GM12878 (cell line): ENCODE data around the gene AP2B1. TPM values are rescaled to one million over a fixed set of nuclear protein-coding genes. Genes with fewer than 3 reads are reported as not detected.
A peak's percentile ranks its signal among the peaks of the same experiment; 100 is the strongest.

Experiments
- ATAC-seq: fragments of 200-7000 bp; cut with Tn5 transposase; 3 replicates; pipeline ENCODE4 v1.9.1; 2020; ENCODE audit warnings: mild to moderate bottlenecking, moderate library complexity
- BruUV-seq: library from RNA; stranded (reverse); fragments of 400-500 nt; replicated peaks from 2 replicates; lab custom pipeline; 2021; lab: Mats Ljungman, UMichigan
- CTCF ChIA-PET: fragments of 300-600 bp; sonication (Branson Sonifier 250); formaldehyde crosslinking; extraction: SDS; loops from one replicate; lab custom pipeline; 2021; ENCODE audit warnings: inconsistent platforms; lab: Yijun Ruan, JAX
- POLR2A ChIA-PET: fragments of 350-600 bp; formaldehyde crosslinking; extraction: SDS; loops from one replicate; lab custom pipeline; 2021; ENCODE audit warnings: inconsistent platforms; lab: Charles Lee
- RAD21 ChIA-PET: fragments of 300-600 bp; sonication (Branson Sonifier 250); formaldehyde crosslinking; loops from one replicate; lab custom pipeline; 2023; ENCODE audit warnings: antibody characterized with exemption; ENCODE audit not compliant: unreplicated experiment; lab: Charles Lee
- SMC1A ChIA-PET: fragments of 300-600 bp; sonication (Branson Sonifier 250); formaldehyde crosslinking; loops from one replicate; lab custom pipeline; 2023; ENCODE audit not compliant: unreplicated experiment, uncharacterized antibody; lab: Charles Lee
- DNase-seq: peaks from one replicate; pipeline ENCODE4 v3.0.0-alpha.2; 2011; ENCODE audit warnings: low read depth, low spot score
- FAIRE-seq: peaks from 3 replicates; lab custom pipeline; 2011; peaks lifted over from hg19 to GRCh38; lab: Jason Lieb, UNC
- H2AFZ ChIP-seq: 2 replicates; pipeline ENCODE4 v1.6.0; 2011; ENCODE audit warnings: low read depth, low read length, control low read depth; ENCODE audit not compliant: control insufficient read depth
- H3K27ac ChIP-seq: 2 replicates; pipeline ENCODE4 v1.5.1; 2011; ENCODE audit warnings: control low read depth; ENCODE audit not compliant: control insufficient read depth, insufficient read depth
- H3K27me3 ChIP-seq, 2 experiments: replicated peaks in 1 of 2; 2 replicates each; pipeline versions ENCODE4 v1.6.0 to v1.6.1; 2011; ENCODE audit warnings: low read length in 1 of 2; ENCODE audit not compliant: control insufficient read depth in 2 of 2, insufficient read depth in 2 of 2
- H3K36me3 ChIP-seq, 2 experiments: 2 replicates each; pipeline ENCODE4 v1.5.1; 2011; ENCODE audit warnings: low read length in 1 of 2; ENCODE audit not compliant: control insufficient read depth in 2 of 2, insufficient read depth in 2 of 2
- H3K4me1 ChIP-seq: 2 replicates; pipeline ENCODE4 v1.6.1; 2011; ENCODE audit warnings: mild to moderate bottlenecking, low read length, moderate library complexity, mixed read lengths; ENCODE audit not compliant: control insufficient read depth, insufficient read depth
- H3K4me2 ChIP-seq: 2 replicates; pipeline ENCODE4 v1.6.0; 2011; ENCODE audit warnings: control low read depth; ENCODE audit not compliant: control insufficient read depth, insufficient read depth
- H3K4me3 ChIP-seq: fragments of 200-600 bp; sonication (generic); 2 replicates; pipeline ENCODE4 v1.5.1; 2016
- H3K79me2 ChIP-seq: 2 replicates; pipeline ENCODE4 v1.6.0; 2011; ENCODE audit warnings: low read length; ENCODE audit not compliant: control insufficient read depth, insufficient read depth
- H3K9ac ChIP-seq: 2 replicates; pipeline ENCODE4 v1.8.0; 2011; ENCODE audit warnings: low read length, control low read depth, mixed read lengths; ENCODE audit not compliant: control insufficient read depth, insufficient read depth
- H3K9me3 ChIP-seq: replicated peaks from 3 replicates; pipeline ENCODE4 v1.5.1; 2011; ENCODE audit warnings: mild to moderate bottlenecking, low read length; ENCODE audit not compliant: control insufficient read depth, insufficient read depth
- H4K20me1 ChIP-seq: 2 replicates; pipeline ENCODE4 v1.6.0; 2011; ENCODE audit not compliant: control insufficient read depth, insufficient read depth
- BCL11A ChIP-seq: IDR thresholded peaks from 2 replicates; pipeline ENCODE4 v1.6.1; 2011; ENCODE audit warnings: low read depth, low read length
- CHD1 ChIP-seq: IDR thresholded peaks from 2 replicates; pipeline ENCODE4 v1.6.1; 2012; ENCODE audit warnings: low read depth, low read length, improper control_type of control experiment
- CHD2 ChIP-seq: IDR thresholded peaks from 2 replicates; pipeline ENCODE4 v1.6.1; 2011; ENCODE audit warnings: low read depth, low read length, improper control_type of control experiment, borderline replicate concordance
- ELK1 ChIP-seq: IDR thresholded peaks from 2 replicates; pipeline ENCODE4 v1.6.1; 2012; ENCODE audit warnings: low read depth, low read length, improper control_type of control experiment
- HDAC6 ChIP-seq: fragments of 200-600 bp; sonication (generic); IDR thresholded peaks from one replicate; pipeline ENCODE4 v1.8.0; 2017; ENCODE audit warnings: antibody characterized with exemption; ENCODE audit not compliant: unreplicated experiment
- KLF5 ChIP-seq: fragments of 450-650 bp; IDR thresholded peaks from 2 replicates; pipeline ENCODE4 v1.6.1; 2014; ENCODE audit warnings: mild to moderate bottlenecking; ENCODE audit not compliant: partially characterized antibody
- NFXL1 ChIP-seq: fragments of 450-650 bp; IDR thresholded peaks from 2 replicates; pipeline ENCODE4 v1.6.1; 2017; ENCODE audit warnings: antibody characterized with exemption, mild to moderate bottlenecking, borderline replicate concordance
- NKRF ChIP-seq: fragments of 450-650 bp; conservative IDR thresholded peaks from 2 replicates; pipeline ENCODE4 v1.6.1; 2017; ENCODE audit warnings: mild to moderate bottlenecking, moderate library complexity
- POLR2A ChIP-seq: IDR thresholded peaks from 2 replicates; pipeline ENCODE4 v1.6.1; 2011; ENCODE audit warnings: low read depth, mild to moderate bottlenecking, low read length
- REST ChIP-seq: IDR thresholded peaks from 2 replicates; pipeline ENCODE4 v1.6.1; 2012; ENCODE audit warnings: mild to moderate bottlenecking, low read depth, low read length
- SIN3A ChIP-seq: IDR thresholded peaks from 2 replicates; pipeline ENCODE4 v1.6.1; 2012; ENCODE audit warnings: low read depth, low read length, improper control_type of control experiment
- SMARCA5 ChIP-seq: fragments of 450-650 bp; IDR thresholded peaks from 2 replicates; pipeline ENCODE4 v1.6.1; 2017; ENCODE audit warnings: mild to moderate bottlenecking
- STAT1 ChIP-seq: fragments of 450-650 bp; conservative IDR thresholded peaks from 2 replicates; pipeline ENCODE4 v1.6.1; 2014; ENCODE audit warnings: antibody characterized with exemption, mild to moderate bottlenecking
- TAF1 ChIP-seq: IDR thresholded peaks from 2 replicates; pipeline ENCODE4 v1.6.1; 2011; ENCODE audit warnings: mild to moderate bottlenecking, low read depth, low read length, borderline replicate concordance
- TARDBP ChIP-seq: IDR thresholded peaks from 2 replicates; pipeline ENCODE4 v1.6.1; 2016; ENCODE audit warnings: borderline replicate concordance
- TBL1XR1 ChIP-seq: IDR thresholded peaks from 2 replicates; pipeline ENCODE4 v1.6.1; 2012; ENCODE audit warnings: low read depth, low read length, improper control_type of control experiment
- whole genome bisulfite sequencing: methylation state at CpG from one replicate; pipeline ENCODE4 v1.1.6; 2016; ENCODE audit warnings: low lambda C conversion rate; ENCODE audit not compliant: insufficient replicate concordance, insufficient coverage; ENCODE audit errors: missing lambda C conversion rate; 5-methylcytosine and 5-hydroxymethylcytosine counted together
- in situ Hi-C: fragments of 300-500 bp; cut with MboI; formaldehyde crosslinking; loops from 9 replicates; pipeline ENCODE4 v1.14.3; 2018; ENCODE audit warnings: mixed read lengths
- intact Hi-C: fragments of 100-400 bp; cut with micrococcal nuclease; formaldehyde crosslinking; loops from one replicate; pipeline ENCODE4 v1.14.2; 2022; ENCODE audit not compliant: unreplicated experiment
- polyA plus RNA-seq, 11 experiments: library from polyadenylated mRNA; depleted of rRNA in 4 of 11; unstranded in 6 of 11; stranded (reverse) in 5 of 11; fragments of >200 nt; fragmentation: Nextera tagmentation in 4 of 11; fragmentation: Illumina TruSeq in 1 of 11; extraction: Ambion mirVana in 4 of 11; extraction: Trizol in 1 of 11; gene quantifications; 1 replicate in 1 of 11; 2 replicates in 10 of 11; pipeline versions ENCODE4 v1.2.1 to v1.2.3, GENCODE V29; 2011 to 2016; ENCODE audit warnings: inconsistent platforms in 2 of 11, missing spikeins in 2 of 11, low read depth in 1 of 11
- total RNA-seq, 4 experiments: library from RNA; depleted of rRNA in 3 of 4; stranded (reverse); fragments of >200 nt in 3 of 4; fragmentation: Illumina TruSeq in 1 of 4; extraction: Trizol in 1 of 4; gene quantifications; 2 replicates each; pipeline versions ENCODE4 v1.2.1 to v1.2.3, GENCODE V29; 2013 to 2021

Gene AP2B1
- total and polyA plus RNA-seq, 10 of the 15 experiments (the other 5 are each of a cell fraction or from before 2014, with no cell fraction given): 18.6 to 112 (median 53.9) TPM

- peak within 1 kb of the TSS; percentile 89 for H2AFZ ChIP-seq
- H3K4me3 ChIP-seq: peak within 1 kb of the TSS; percentile 83
- no peaks in the 10 kb centered on the region for H3K36me3 ChIP-seq
- peak within 1 kb of the TSS; percentile 93 for H3K27ac ChIP-seq
- no peaks in the 10 kb centered on the region for H4K20me1 ChIP-seq
- no peaks in the 10 kb centered on the region for H3K27me3 ChIP-seq
- peak within 1 kb of the TSS; percentile 100 for H3K9ac ChIP-seq
- peaks cover 3% of the 10 kb centered on the region for H3K79me2 ChIP-seq
- TSS peak; percentile 91 for BruUV-seq
- DNase-seq: peak; percentile 58
- peak; percentile 94 for ATAC-seq
- ChIA-PET CTCF (interaction anchor here (0.7 to 2.9 kb wide), 10 partner anchors 8 to 583 kb away, joined by 3 to 21 read pairs (median 8); partner anchors contain the start of genes AP2B1 and SLFN12L), SMC1A (interaction anchor here (0.7 to 2.6 kb wide), 15 partner anchors 8 to 265 kb away, joined by 3 to 23 read pairs (median 4); partner anchors contain the start of genes AP2B1 and SLFN12L), RAD21 (interaction anchor here (0.7 to 4.2 kb wide), 10 partner anchors 9 to 1026 kb away, joined by 3 to 35 read pairs (median 4); partner anchors contain the start of genes AP2B1 and SLFN12L), POLR2A (interaction anchor here (0.6 to 4.3 kb wide), 8 partner anchors 8 to 231 kb away, joined by 3 to 62 read pairs (median 6); partner anchors contain the start of genes AP2B1, SLFN12L, SLFN13 and TAF15)
- H3K4me2 ChIP-seq: peak within 1 kb of the TSS; percentile 78
- H3K9me3 ChIP-seq: no peaks in the 10 kb centered on the region
- WGBS: under 1% methylated on average over 45 of the region's 45 CpGs
- in situ Hi-C loops (no loop called here), intact Hi-C loops (no loop called here)
- H3K4me1 ChIP-seq: peaks cover 11% of the 10 kb centered on the region
- peak; percentile 84 for FAIRE-seq
- TF ChIP-seq BCL11A: no peak
- peak; percentile 72 for TF ChIP-seq KLF5
- no peak for TF ChIP-seq CHD1
- TF ChIP-seq TAF1: peak; percentile 83; the same call in 1 of the 2 replicates
- peak; percentile 84; the same call in 1 of the 2 replicates for TF ChIP-seq SIN3A
- peak; percentile 92 for TF ChIP-seq ELK1
- TF ChIP-seq HDAC6: no peak
- 0 out of 2 replicates have a peak, but pooled peaks have one; percentile 33 for TF ChIP-seq REST
- TF ChIP-seq NFXL1: no peak
- TF ChIP-seq TARDBP: no peak; the same call in 1 of the 2 replicates
- peak; percentile 90 for TF ChIP-seq POLR2A
- TF ChIP-seq STAT1: 0 out of 2 replicates have a peak, but pooled peaks have one; percentile 27
- 0 out of 2 replicates have a peak, but pooled peaks have one; percentile 73 for TF ChIP-seq TBL1XR1
- TF ChIP-seq NKRF: peak; percentile 73
- TF ChIP-seq CHD2: peak; percentile 17; the same call in 1 of the 2 replicates
- peak; percentile 80 for TF ChIP-seq SMARCA5
Observed at GRCh38 chr17:35578197-35578928, 8.8 kb upstream of the AP2B1 start, which contains the start of gene PEX12. Gene PEX12, minus strand, starts transcription at chr17:35578571. Its CDS starts 550 bp downstream, at chr17:35578021.
